Stimulated activated memory B cell treated with anti-CD40 and anti-IgM and Interleukin-4, amounts not matched to agents 10 μg/mL and 1 μg/mL and 100 μg/mL, for 72 hours (primary cell): ENCODE results near the gene OPCML.

Source experiments
- ATAC-seq: fragments of 150-1000 bp; cut with Tn5 transposase; 2 replicates; pipeline ENCODE4 v1.10.0; 2021
- H3K27ac Mint-ChIP-seq: one replicate; pipeline ENCODE4 v1.8.0; 2022; ENCODE audit warnings: mild to moderate bottlenecking, mixed read lengths
- H3K27me3 Mint-ChIP-seq: one replicate; pipeline ENCODE4 v1.8.0; 2022; ENCODE audit warnings: mixed read lengths
- H3K36me3 Mint-ChIP-seq: one replicate; pipeline ENCODE4 v1.8.0; 2022; ENCODE audit warnings: mixed read lengths
- H3K4me1 Mint-ChIP-seq: one replicate; pipeline ENCODE4 v1.8.0; 2022; ENCODE audit warnings: mixed read lengths
- H3K4me3 Mint-ChIP-seq: one replicate; pipeline ENCODE4 v1.8.0; 2022; ENCODE audit warnings: mild to moderate bottlenecking, moderate library complexity, mixed read lengths
- H3K9me3 Mint-ChIP-seq: one replicate; pipeline ENCODE4 v1.8.0; 2022; ENCODE audit warnings: mixed read lengths

OPCML gene

GRCh38 chr11:133004369-133004768 is 527.9 kb downstream of the OPCML start:
- Mint-ChIP-seq H3K4me1 (no peaks in the 10 kb centered on the region), H3K27me3 (no peaks in the 10 kb centered on the region), H3K27ac (no peak overlapping the region), H3K9me3 (peaks cover 10% of the 10 kb centered on the region), H3K36me3 (no peaks in the 10 kb centered on the region), H3K4me3 (no peak overlapping the region)
- ATAC-seq: no peak

DNA sequence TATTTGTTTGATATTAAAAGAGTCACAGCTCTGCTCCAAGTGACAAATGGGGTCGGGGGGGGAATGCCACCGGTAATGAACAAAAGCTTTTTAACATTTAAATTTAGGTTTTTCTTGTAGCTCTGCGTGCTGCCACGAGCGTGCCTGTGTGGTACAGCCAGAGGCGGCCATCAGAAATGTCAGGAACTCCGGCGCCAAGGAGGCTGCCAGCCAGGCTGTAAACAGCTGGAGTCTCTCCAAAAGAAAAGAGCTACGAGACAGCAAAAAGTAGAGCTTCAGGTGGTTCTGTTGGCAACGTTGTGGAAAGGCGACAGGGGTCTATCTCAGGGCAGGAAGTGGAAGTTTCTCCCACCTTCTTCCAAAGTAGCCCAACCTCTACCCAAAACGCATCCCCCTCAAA is 532.8 kb downstream of the OPCML start:
- Mint-ChIP-seq H3K27ac (no peak overlapping the region), H3K27me3 (no peaks in the 10 kb centered on the region), H3K4me3 (no peak overlapping the region), H3K36me3 (no peaks in the 10 kb centered on the region), H3K9me3 (peaks cover 4% of the 10 kb centered on the region), H3K4me1 (no peaks in the 10 kb centered on the region)
- no peak for ATAC-seq

DNA sequence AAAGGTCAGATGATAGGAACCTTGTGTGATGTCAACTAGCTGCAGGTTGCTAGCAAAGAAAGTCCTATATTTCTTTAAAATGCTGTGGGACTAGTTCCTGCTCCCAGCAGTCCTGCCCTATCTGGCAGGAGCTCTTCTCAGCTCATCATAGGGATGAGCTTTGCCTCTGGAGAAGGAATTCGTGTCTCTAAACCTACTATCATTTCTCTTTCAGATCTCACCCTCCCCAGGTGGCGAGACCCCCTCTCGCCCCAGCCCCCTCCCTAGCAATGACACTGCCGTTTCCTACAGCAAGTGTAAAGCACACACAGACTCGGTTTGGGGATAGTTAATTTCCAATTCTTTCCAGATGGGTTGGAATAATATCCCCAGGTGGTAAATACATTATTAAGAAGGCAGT is 533.3 kb downstream of the OPCML start:
- H3K27ac Mint-ChIP-seq: no peak overlapping the region
- ATAC-seq: no peak

DNA sequence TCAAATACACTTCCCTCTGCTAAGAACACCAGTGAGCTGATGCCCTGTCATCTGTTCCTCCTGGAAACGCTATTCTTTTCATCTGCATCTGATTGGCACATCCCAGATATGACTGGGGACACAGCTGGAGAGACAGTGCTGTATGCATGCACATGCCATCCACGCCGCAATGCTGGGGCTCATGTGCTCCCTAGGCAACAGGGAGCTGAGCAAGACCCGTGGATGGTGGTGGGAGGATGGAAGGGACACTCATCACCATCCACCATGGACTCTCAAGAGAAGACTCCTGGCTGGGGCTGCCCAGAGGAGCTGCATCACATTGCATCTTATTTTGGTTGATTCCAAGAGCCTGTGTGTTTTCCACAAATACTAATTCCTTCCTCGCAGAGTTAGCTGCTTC is 534.9 kb downstream of the OPCML start:
- no peaks in the 10 kb centered on the region for H3K9me3 Mint-ChIP-seq
- no peak for ATAC-seq
- no peak overlapping the region for H3K27ac Mint-ChIP-seq
- no peaks in the 10 kb centered on the region for H3K36me3 Mint-ChIP-seq
- no peaks in the 10 kb centered on the region for H3K27me3 Mint-ChIP-seq
- no peaks in the 10 kb centered on the region for H3K4me1 Mint-ChIP-seq
- H3K4me3 Mint-ChIP-seq: no peak overlapping the region

More for the DNA sequence above, 533.3 kb downstream of the OPCML start:
- H3K4me3 Mint-ChIP-seq: no peak overlapping the region
- no peaks in the 10 kb centered on the region for H3K4me1 Mint-ChIP-seq
- H3K9me3 Mint-ChIP-seq: peaks cover 3% of the 10 kb centered on the region
- no peaks in the 10 kb centered on the region for H3K36me3 Mint-ChIP-seq
- H3K27me3 Mint-ChIP-seq: no peaks in the 10 kb centered on the region

GRCh38 chr11:132994966-132995365 is 537.3 kb downstream of the OPCML start:
- H3K4me3 Mint-ChIP-seq: no peak overlapping the region
- no peaks in the 10 kb centered on the region for H3K36me3 Mint-ChIP-seq
- H3K9me3 Mint-ChIP-seq: no peaks in the 10 kb centered on the region
- H3K4me1 Mint-ChIP-seq: no peaks in the 10 kb centered on the region
- no peak overlapping the region for H3K27ac Mint-ChIP-seq
- H3K27me3 Mint-ChIP-seq: no peaks in the 10 kb centered on the region
- no peak for ATAC-seq

GRCh38 chr11:132993991-132994502 is 538.3 kb downstream of the OPCML start:
- Mint-ChIP-seq H3K4me3 (no peak overlapping the region), H3K27me3 (no peaks in the 10 kb centered on the region)
- ATAC-seq: no peak

GRCh38 chr11:132992838-132993631 is 539.3 kb downstream of the OPCML start:
- ATAC-seq: no peak
- H3K27me3 Mint-ChIP-seq: no peaks in the 10 kb centered on the region
- no peaks in the 10 kb centered on the region for H3K4me1 Mint-ChIP-seq
- no peak overlapping the region for H3K4me3 Mint-ChIP-seq
- peaks cover 5% of the 10 kb centered on the region for H3K9me3 Mint-ChIP-seq
- no peaks in the 10 kb centered on the region for H3K36me3 Mint-ChIP-seq
- H3K27ac Mint-ChIP-seq: no peak overlapping the region

More at GRCh38 chr11:132993991-132994502, 538.3 kb downstream of the OPCML start:
- Mint-ChIP-seq H3K27ac (no peak overlapping the region), H3K4me1 (no peaks in the 10 kb centered on the region), H3K9me3 (peaks cover 2% of the 10 kb centered on the region), H3K36me3 (no peaks in the 10 kb centered on the region)

- H3K9me3 Mint-ChIP-seq: peaks cover 5% of the 10 kb centered on the region
- H3K36me3 Mint-ChIP-seq: no peaks in the 10 kb centered on the region
- H3K4me1 Mint-ChIP-seq: no peaks in the 10 kb centered on the region
- H3K27ac Mint-ChIP-seq: no peak overlapping the region
- no peak for ATAC-seq
- no peak overlapping the region for H3K4me3 Mint-ChIP-seq
- no peaks in the 10 kb centered on the region for H3K27me3 Mint-ChIP-seq
Measured at GRCh38 chr11:132988411-132988810, 543.9 kb downstream of the OPCML start.

GRCh38 chr11:132987936-132988335 is 544.4 kb downstream of the OPCML start:
- ATAC-seq: no peak
- no peaks in the 10 kb centered on the region for H3K36me3 Mint-ChIP-seq
- no peak overlapping the region for H3K27ac Mint-ChIP-seq
- H3K9me3 Mint-ChIP-seq: peaks cover 5% of the 10 kb centered on the region
- H3K4me3 Mint-ChIP-seq: no peak overlapping the region
- H3K4me1 Mint-ChIP-seq: no peaks in the 10 kb centered on the region
- H3K27me3 Mint-ChIP-seq: no peaks in the 10 kb centered on the region

DNA sequence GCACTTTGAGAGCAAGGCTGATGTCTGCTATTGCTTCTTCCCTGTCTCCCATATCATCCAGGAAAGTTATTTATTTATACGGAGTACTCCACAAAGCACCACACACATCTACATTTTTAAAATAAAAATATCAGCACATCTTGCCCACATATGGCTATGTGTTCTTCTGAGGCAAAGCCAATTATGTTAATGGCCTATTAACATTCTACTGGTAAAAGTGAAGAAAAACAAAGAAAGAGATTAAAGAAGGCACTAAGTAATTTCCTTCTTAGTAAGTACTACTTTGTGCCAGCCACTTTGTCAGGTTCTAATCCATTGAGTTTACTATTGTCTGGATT is 548.7 kb downstream of the OPCML start:
- Mint-ChIP-seq H3K4me1 (no peaks in the 10 kb centered on the region), H3K27me3 (no peaks in the 10 kb centered on the region), H3K4me3 (no peak overlapping the region), H3K9me3 (peaks cover 6% of the 10 kb centered on the region), H3K27ac (no peak overlapping the region), H3K36me3 (no peaks in the 10 kb centered on the region)
- ATAC-seq: no peak

- Mint-ChIP-seq H3K4me1 (no peaks in the 10 kb centered on the region), H3K4me3 (no peak overlapping the region), H3K9me3 (peaks cover 5% of the 10 kb centered on the region), H3K36me3 (no peaks in the 10 kb centered on the region), H3K27ac (no peak overlapping the region), H3K27me3 (no peaks in the 10 kb centered on the region)
- ATAC-seq: no peak
Measured at GRCh38 chr11:132982772-132983640, 549.3 kb downstream of the OPCML start.

DNA sequence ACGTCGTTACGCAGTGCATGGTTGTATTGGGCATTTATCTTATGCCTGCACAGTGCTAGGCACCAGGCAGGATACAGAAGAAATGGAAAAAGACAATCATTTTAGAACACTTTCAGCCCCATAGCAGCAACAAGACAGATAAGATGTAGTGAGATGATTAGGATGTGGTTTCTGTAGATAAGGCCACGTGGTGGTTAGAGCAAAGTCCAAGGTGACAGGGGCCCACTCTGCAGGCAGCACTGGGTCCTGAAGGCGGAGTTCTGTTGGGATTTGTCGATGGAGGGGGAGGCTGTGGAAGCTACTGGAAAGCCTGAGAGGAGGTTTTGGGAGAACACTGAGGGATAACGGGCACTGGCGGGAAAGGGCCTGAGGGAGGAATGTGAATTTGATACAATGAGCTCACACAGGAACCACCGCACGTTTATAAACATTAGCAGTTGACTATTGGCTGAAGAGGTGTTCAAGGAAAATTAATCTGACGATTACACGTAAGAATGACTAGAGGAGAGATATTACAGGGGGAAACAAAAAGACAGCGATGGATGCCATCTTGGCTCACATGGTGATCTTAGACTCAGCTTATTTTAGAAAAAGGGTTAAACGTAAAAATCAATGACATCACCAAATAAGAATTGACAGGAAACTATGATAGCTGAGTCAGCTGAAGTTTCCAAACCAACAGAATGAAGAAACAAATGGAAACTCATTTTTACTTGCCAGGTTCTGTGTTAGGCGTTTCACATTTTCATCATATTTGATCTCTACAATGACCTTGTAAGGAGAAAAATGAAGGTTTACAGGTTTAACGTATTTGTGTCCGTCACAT is 551.0 kb downstream of the OPCML start:
- Mint-ChIP-seq H3K36me3 (no peaks in the 10 kb centered on the region), H3K27ac (no peak overlapping the region), H3K9me3 (peaks cover 5% of the 10 kb centered on the region), H3K4me3 (no peak overlapping the region), H3K27me3 (no peaks in the 10 kb centered on the region), H3K4me1 (no peaks in the 10 kb centered on the region)
- no peak for ATAC-seq

DNA sequence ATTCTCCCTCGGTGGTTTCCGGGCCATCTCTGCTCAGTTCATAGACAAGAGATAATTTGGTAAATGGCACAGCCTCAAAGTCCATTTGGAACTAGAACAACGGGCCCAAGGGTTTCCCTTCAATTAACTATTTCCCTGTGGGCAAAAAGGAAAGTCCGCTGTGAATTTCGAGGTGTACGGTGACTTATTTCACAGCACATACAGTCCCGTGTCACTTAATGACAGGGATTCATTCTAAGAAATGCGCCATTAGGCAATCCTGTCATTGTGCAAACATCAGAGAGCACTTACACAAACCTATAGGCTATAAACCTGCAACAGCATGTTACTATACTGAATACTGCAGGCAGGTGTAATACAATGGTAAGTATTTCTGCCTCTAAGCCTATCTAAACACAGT is 551.6 kb downstream of the OPCML start:
- H3K9me3 Mint-ChIP-seq: peaks cover 5% of the 10 kb centered on the region
- H3K4me1 Mint-ChIP-seq: no peaks in the 10 kb centered on the region
- no peak overlapping the region for H3K27ac Mint-ChIP-seq
- ATAC-seq: no peak
- H3K36me3 Mint-ChIP-seq: no peaks in the 10 kb centered on the region
- H3K27me3 Mint-ChIP-seq: no peaks in the 10 kb centered on the region
- no peak overlapping the region for H3K4me3 Mint-ChIP-seq

DNA sequence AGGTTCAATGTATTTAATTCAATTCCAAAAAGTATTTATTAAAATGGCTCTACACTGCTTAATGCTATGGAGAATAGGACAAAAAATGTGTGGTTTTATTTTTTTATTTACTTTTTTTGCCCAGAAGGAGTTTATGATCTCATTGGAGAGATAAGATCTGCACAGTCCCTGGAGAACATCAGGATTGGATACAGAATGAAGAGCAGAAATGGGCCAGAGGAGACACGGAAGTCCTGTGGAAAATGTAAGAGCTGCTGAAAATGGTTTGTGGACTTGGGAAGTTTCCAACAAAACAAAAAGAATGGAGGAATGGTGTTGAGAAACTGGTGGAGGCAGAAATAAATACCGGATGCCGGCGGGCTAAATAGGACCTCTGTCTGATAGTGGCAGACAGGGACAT is 554.6 kb downstream of the OPCML start:
- Mint-ChIP-seq H3K9me3 (peaks cover 7% of the 10 kb centered on the region), H3K36me3 (no peaks in the 10 kb centered on the region), H3K27ac (no peak overlapping the region), H3K4me1 (no peaks in the 10 kb centered on the region), H3K27me3 (no peaks in the 10 kb centered on the region), H3K4me3 (no peak overlapping the region)
- ATAC-seq: no peak

DNA sequence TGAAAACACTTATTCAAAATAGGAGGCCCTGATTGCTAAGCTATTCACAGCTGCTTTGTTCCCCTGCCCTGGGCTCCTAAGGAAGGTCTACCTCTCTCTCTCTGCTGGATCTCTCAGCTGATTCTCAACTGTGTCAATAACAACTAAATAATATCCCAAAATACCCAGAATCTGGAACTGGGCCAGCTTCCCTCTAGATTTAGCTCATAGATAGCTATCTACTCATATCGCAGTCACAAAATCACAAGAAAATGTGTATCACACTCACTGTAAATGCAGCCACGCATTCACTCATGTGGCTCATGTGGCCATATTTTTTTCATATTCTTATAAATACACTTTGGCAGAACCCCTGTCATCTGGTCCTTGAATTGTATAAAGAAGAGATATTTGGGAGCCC is 555.1 kb downstream of the OPCML start:
- Mint-ChIP-seq H3K36me3 (no peaks in the 10 kb centered on the region), H3K27ac (no peak overlapping the region), H3K9me3 (peaks cover 7% of the 10 kb centered on the region), H3K27me3 (no peaks in the 10 kb centered on the region), H3K4me3 (no peak overlapping the region), H3K4me1 (no peaks in the 10 kb centered on the region)
- ATAC-seq: no peak
